GM21825 (cell line): ENCODE data around the gene SMG6.
A peak's percentile ranks its signal among the peaks of the same experiment; 100 is the strongest.
"Not testable (repeated sequence)": the region's sequence is repeated elsewhere in the genome, so short reads cannot be mapped to it uniquely, and the experiment has no call there.

Source experiments
- ATAC-seq: cut with Tn5 transposase; IDR thresholded peaks from one replicate; pipeline ENCODE4 v1.9.1; 2021; ENCODE audit warnings: mild to moderate bottlenecking, moderate library complexity; ENCODE audit not compliant: unreplicated experiment

The SMG6 gene

DNA sequence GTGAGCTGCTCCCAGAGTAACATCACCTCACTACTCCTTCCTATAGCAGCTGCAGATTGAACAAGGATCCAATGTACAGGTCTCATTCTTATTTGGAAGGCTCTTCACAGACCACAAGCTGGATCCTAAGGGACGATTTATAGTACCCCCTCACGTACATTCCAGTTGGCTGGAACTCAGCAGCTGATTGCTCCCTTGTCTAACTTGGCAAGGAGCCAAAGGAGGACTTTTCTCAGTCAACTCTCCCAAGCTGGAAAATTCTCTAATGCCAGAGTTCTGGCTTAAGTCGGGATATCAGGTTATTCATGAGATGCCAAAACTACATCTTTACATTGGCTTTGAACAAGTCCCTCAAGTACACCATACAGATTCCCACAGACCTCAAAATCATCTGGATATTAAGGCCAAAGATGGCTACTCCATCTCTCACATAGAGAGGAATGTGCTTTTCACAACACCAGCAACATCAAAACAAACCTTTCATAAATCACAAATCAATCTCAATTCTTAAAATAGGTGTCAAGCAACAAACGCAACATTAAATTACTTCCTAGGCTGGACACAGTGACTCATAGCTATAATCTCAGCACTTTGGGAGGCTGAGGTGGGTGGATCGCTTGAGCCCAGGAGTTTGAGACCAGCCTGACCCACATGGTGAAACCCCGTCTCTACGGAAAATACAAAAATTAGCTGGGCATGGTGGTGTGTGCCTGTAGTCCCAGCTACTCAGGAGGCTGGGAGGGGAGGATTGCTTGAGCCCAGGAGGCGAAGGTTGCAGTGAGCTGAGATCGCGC is 39.3 kb downstream of the SMG6 start:
- ATAC-seq = no peak

DNA sequence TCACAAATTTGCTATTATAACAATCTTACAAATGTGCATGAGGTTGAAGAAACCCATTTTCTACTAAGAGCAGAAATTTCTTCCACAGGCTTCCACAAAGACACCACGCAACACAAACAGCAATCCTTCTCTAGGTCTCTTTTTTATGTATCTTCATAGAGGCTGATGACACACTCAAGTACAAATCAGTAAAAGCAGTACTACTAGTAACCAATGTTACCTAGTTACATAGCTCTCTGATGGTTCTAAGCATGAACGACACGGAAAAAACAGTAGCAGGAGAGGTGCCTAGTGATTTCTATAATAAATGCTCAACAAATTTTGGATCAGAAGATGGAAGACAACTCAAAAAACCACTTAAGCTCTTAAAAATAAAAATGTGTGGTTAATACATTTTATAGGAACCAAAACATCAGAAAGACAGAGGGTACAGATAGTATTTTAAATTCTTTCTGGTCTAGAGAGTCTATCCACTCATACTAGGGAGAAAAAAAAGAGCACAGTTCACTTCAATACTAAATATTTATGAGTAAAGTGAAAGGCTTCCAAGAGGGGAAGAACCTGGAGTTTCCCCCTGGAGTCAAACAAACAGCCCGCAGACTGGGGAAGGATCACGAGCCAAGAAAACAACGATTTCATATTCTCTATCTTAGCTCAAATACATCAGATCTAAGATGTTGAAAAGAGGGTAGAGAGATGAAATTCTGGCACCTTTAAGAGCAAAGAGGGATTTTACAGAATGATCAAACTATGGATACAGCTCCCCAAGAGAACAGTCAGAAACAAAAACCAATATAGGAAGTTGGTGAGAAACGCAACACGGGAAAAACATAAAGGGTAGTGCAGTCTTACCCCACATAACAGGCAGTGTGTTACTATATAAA is 40.2 kb downstream of the SMG6 start:
- no peak for ATAC-seq

DNA sequence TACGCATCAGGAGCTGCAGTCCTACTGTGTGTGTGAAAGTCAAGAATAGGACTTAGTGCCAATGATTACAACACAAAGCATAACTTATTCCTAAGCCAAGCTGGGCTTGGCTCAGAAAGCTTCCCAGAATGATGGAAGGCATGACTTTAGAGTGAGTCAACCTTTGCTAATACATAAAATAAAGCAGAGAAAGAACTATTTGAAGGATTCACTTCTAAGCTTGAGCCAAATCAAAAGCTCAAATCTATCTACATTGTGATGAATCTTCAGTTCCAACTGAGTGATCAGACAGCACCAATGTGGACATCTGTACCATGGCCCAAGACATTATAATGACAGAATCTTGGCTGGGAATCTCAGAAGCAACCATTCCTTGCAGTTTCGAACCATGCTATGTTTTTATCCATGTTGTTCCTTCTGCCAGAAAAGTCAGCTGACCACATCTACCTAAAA is 41.4 kb downstream of the SMG6 start:
- ATAC-seq = no peak

DNA sequence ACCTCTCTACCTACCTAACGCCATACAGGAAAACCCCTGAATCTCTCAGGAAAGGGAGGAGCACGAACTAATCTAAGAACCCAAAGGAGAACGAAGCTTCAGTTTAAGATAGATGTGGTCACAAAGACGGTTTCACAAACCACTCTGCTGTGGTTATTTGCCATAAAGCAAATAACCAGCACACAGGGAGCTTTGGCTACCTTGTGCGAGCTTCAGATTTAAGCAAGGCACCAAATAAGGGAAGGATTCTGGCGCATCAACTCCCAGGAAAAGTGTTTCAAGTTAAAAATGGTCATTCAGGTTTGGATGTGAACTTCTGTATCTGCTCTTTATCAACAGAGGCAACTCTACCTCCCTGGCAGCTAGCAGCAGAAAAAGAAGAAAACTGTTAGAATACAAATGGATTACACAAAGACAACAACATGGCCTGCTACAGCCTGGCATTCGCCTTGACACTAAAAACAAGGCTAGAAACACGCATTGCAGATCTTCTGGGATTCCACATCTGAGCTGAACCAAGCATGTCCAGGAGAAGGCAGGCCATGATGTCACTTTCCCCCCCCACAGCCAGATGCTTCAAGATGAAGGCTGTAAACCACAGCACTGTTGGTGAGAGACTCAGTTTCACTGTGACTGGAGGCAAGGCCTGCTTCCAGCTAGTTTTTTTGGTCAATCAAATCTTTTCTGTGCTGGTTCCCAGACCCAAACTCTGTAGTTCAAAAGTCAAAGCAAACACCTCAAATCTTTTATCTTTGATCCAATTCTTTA is 43.6 kb downstream of the SMG6 start:
- peak; percentile 59 for ATAC-seq

GRCh38 chr17:2258830-2259229 is 44.8 kb downstream of the SMG6 start:
- ATAC-seq = not testable (repeated sequence)

GRCh38 chr17:2253768-2254406 is 49.7 kb downstream of the SMG6 start:
- peak; percentile 86 for ATAC-seq

GRCh38 chr17:2253362-2253761 is 50.2 kb downstream of the SMG6 start:
- no peak for ATAC-seq

DNA sequence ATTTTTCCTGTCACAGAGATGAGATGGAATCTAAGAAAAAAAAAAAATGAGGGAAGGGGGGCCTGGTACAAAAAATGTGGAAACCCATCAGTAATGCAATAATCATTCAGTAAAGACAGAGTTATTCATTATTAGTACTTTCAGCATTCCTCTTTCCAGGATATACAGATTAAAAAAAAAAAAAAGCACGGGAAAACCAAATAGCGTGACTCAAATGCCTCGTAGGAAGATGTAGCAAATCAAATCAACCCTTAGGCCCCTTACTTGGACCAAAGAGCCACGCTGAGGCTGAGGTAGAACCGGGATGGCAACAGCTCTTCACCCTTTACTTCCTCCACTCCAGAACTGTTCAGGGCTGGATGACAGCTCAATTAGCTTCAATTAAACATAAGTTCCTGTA is 52.5 kb downstream of the SMG6 start:
- ATAC-seq = no peak

GRCh38 chr17:2250140-2251095 is 53.2 kb downstream of the SMG6 start:
- ATAC-seq = no peak

GRCh38 chr17:2247005-2247404 is 56.6 kb downstream of the SMG6 start:
- no peak for ATAC-seq

GRCh38 chr17:2244545-2245525 is 58.8 kb downstream of the SMG6 start:
- no peak for ATAC-seq

- no peak for ATAC-seq
Observed at GRCh38 chr17:2243953-2244352, 59.6 kb downstream of the SMG6 start.

GRCh38 chr17:2241823-2242222 is 61.8 kb downstream of the SMG6 start:
- no peak for ATAC-seq

DNA sequence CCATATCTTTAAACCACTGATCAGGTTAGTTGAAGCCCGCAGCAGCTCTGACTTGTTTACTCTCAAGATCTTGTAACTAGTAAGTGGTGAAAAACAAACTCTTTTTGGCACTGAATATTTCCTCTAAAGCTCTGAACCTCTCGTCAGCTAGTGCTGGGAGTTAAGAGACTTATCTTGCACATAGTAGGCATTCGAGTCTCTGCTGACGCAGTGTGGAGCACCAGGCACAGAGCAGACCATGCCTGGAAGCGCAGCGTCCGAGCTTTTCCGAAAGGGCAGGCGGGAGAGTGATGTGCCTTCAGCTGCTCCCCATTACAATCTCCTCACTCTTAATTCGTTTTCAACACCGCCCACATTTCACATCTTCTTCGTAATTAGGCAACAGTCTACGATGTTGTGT is 63.0 kb downstream of the SMG6 start:
- peak; percentile 2 for ATAC-seq

DNA sequence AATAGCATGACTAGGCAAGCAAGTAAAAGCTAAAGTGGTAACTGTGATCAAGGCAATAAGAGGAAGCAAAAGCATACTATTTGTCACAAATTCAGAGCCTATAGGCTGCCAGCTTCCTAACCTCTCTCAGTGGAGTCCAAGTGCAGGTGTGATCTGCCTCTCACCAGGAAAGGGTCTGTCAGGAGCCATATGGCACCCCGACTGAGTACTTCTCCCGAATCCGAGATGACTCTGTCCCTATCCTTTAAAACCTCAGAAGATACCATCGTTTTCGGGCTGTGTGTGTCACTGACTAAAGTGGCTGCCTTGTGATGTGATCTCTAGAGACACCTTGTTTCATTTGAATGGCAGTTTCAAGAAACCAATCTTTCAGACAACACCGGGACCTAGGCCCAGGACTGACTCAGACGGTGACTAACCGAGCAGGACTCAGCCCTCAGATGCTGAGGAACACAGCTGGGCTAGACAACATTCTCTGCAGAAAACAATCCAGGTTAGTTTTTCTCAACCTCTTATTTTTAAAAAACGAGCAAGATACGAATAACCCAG is 63.6 kb downstream of the SMG6 start:
- peak; percentile 51 for ATAC-seq

DNA sequence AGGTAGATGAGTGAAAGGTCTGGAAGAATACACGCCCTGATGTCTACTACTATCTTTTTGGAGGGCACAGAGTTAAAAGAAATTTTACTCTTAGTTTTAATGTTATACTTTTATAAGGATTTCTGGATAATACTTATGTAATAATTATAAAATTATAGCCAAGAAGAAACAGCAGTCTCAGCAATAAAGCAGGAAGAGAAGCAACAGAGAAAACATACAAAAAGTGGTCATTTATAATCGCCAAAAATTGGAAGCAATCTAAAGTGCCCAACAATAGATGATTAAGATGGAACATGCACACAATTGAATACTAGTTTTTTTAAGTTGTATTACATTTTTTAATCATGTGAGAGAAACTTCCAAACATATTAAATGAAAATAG is 64.4 kb downstream of the SMG6 start:
- ATAC-seq = no peak

GRCh38 chr17:2238432-2239169 is 65.0 kb downstream of the SMG6 start:
- ATAC-seq = peak; percentile 55
